GM12872 (cell line): ENCODE data around the gene CERT1.

Source experiments
- CTCF ChIP-seq: IDR thresholded peaks from 3 replicates; pipeline ENCODE4 v1.5.1; 2011; ENCODE audit warnings: low read depth, mild to moderate bottlenecking, low read length, moderate library complexity; ENCODE audit not compliant: insufficient read depth

Gene CERT1

GRCh38 chr5:75511435-75512382, at the start of gene CERT1, which contains the start of gene POLK:
CERT1 (minus strand) TSS chr5:75511629; CDS start chr5:75511207, 422 bp downstream.
POLK (plus strand) TSS chr5:75511891.
- no peak for TF ChIP-seq CTCF

GRCh38 chr5:75558981-75559632, 47.7 kb upstream of the CERT1 start:
- TF ChIP-seq CTCF = no peak

- TF ChIP-seq CTCF = no peak
Measured at GRCh38 chr5:75558221-75558620, 46.8 kb upstream of the CERT1 start.

- TF ChIP-seq CTCF = no peak
Measured at GRCh38 chr5:75553358-75553757, 41.9 kb upstream of the CERT1 start.

- TF ChIP-seq CTCF = no peak
Measured at GRCh38 chr5:75552764-75553163, 41.3 kb upstream of the CERT1 start.

GRCh38 chr5:75551471-75551870, 40.0 kb upstream of the CERT1 start:
- no peak for TF ChIP-seq CTCF

- TF ChIP-seq CTCF = no peak
Measured at GRCh38 chr5:75550597-75550996, 39.2 kb upstream of the CERT1 start.
